Heart right ventricle (tissue), 16 donors: ENCODE measurements around the gene RALGAPA2. TPM values are rescaled to one million over a fixed set of nuclear protein-coding genes. Genes with fewer than 3 reads are reported as not detected.

ENCODE experiments used
- ATAC-seq, 8 donors: fragments of 200-7000 bp; cut with Tn5 transposase; one replicate each; pipeline ENCODE4 v1.9.1; 2020; ENCODE audit warnings: mild to moderate bottlenecking in 8 of 8, moderate library complexity in 8 of 8, moderate number of reproducible peaks in 1 of 8
- DNase-seq, 2 donors: peaks; one replicate each; pipeline ENCODE4 v3.0.0-alpha.2; 2020
- H3K27ac ChIP-seq, 10 donors: fragments of 200-600 bp; sonication (generic) in 2 of 10; one replicate each; pipeline versions ENCODE4 v1.5.0 to v1.8.0; 2020 to 2022; ENCODE audit warnings: mild to moderate bottlenecking in 3 of 10
- H3K27me3 ChIP-seq, 7 donors: fragments of 200-600 bp; one replicate each; pipeline ENCODE4 v1.8.0; 2021 to 2022; ENCODE audit warnings: mild to moderate bottlenecking in 2 of 7
- H3K36me3 ChIP-seq, 9 donors: fragments of 200-600 bp; sonication (generic) in 1 of 9; one replicate each; pipeline versions ENCODE4 v1.5.0 to v1.8.0; 2020 to 2022; ENCODE audit warnings: mild to moderate bottlenecking in 2 of 9
- H3K4me1 ChIP-seq, 9 donors: fragments of 200-600 bp; sonication (generic) in 1 of 9; one replicate each; pipeline versions ENCODE4 v1.5.0 to v1.8.0; 2020 to 2022; ENCODE audit warnings: mild to moderate bottlenecking in 4 of 9
- H3K4me3 ChIP-seq, 10 donors: fragments of 200-600 bp; sonication (generic) in 2 of 10; one replicate each; pipeline versions ENCODE4 v1.5.0 to v1.8.0; 2020 to 2022; ENCODE audit warnings: mild to moderate bottlenecking in 7 of 10, moderate library complexity in 2 of 10
- H3K9me3 ChIP-seq, 11 donors: fragments of 200-600 bp in 10 of 11; sonication (generic) in 2 of 11; one replicate each; pipeline versions ENCODE4 v1.5.0 to v1.8.0; 2013 to 2022; ENCODE audit warnings: mild to moderate bottlenecking in 2 of 11, control low read depth in 1 of 11, moderate library complexity in 1 of 11
- CTCF ChIP-seq, 9 donors: fragments of 200-600 bp; sonication (generic) in 2 of 9; IDR thresholded peaks; one replicate each; pipeline versions ENCODE4 v1.5.0 to v1.8.0; 2021 to 2022; ENCODE audit warnings: antibody characterized with exemption in 9 of 9, mild to moderate bottlenecking in 5 of 9, moderate library complexity in 1 of 9
- WGBS, 2 donors: extraction: QIAGEN DNeasy Blood & Tissue Kit; methylation state at CpG; one replicate each; pipeline ENCODE4 v1.1.7; 2013; ENCODE audit warnings: inconsistent platforms in 1 of 2; 5-methylcytosine and 5-hydroxymethylcytosine counted together
- intact Hi-C, 10 donors: fragments of 100-400 bp; cut with DNase I; formaldehyde crosslinking; loops; one replicate each; pipeline versions ENCODE4 v1.11.1 to v1.14.2; 2022
- polyA plus RNA-seq, 2 donors: library from polyadenylated mRNA; stranded (reverse); fragments of 200-250 nt; gene quantifications; one replicate each; pipeline ENCODE4 v1.2.3, GENCODE V29; 2013
- total RNA-seq, 10 donors: library from RNA; stranded (reverse); fragmentation: NEBNext Ultra II Directional in 3 of 10; extraction: Animal tissue kit (Norgen Biotek cat#: 25700) in 3 of 10; gene quantifications; one replicate each; pipeline versions ENCODE4 v1.2.1 to v1.2.4, GENCODE V29; 2021 to 2023
- donor health status: Arrhythmogenic right ventricular cardiomyopathy.
- donor health status: ischemic (EF 13 %, LVEDD 7.1; RV severe dilation, severe dysfunction).
- donor health status: healthy with polysubstance abuse.
- donor health status: DM: no; HTN: yes; CAD: no.
- donor health status: DM: no; HTN: no; CAD: no.
- donor health status: ischemic (EF 25% LVEDD 6.9; RV normal size, moderate dysfunction).
- donor health status: ischemic (EF 25% LVEDD 5.7; RV mildly dilated, moderate dysfunction).
- donor health status: healthy.
- donor health status: DM: yes; HTN: yes; CAD: no.
- donor health status: Ischemic cardiomyopathy.
- donor health status: ischemic (EF 35%, LVEDD 5.7; RV mildly dilated, moderate dysfunction).
- donor health status: nonischemic (EF 11% LVEDD 7.7; RV severe dilation, severe dysfunction).
- donor health status: DM: yes; HTN: yes; CAD: no.
- donor health status: PGD.
- donor health status: ischemic (EF 29% LVEDD 5.4; RV normal size, mild dysfunction).
- donor health status: nonischemic (EF 23%, LVEDD 6.1; RV moderate dilation, normal function).

RALGAPA2 gene
- total and polyA plus RNA-seq, 12 donors, result 4.1 to 26.8 (median 18.2) TPM

DNA sequence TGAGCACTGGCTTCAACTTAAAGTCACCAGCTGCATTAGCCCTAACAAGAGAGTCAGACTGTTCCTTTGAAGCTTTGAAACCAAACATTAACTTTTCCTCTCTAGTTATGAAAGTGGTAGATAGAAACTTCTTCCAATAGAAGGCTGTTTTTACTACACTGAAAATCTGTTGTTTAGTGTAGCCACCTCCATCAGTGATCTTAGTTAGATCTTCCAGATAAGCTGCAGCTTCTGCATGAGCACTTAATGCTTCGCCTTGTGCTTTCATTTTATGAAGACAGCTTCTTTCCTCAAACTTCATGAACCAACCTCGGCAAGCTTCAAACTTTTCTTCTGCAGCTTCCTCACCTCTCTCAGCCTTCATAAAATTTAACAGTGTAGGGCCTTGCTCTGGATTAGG lies 211.3 kb downstream of the RALGAPA2 start:
- DNase-seq (no peak), ATAC-seq (no peak)
- Histone ChIP-seq H3K27ac (no peak overlapping the region), H3K4me3 (no peak overlapping the region), H3K9me3 (no peaks in the 10 kb centered on the region), H3K36me3 (peaks cover 0 to 99% (median 38%) of the 10 kb centered on the region in 9 donors), H3K4me1 (no peaks in the 10 kb centered on the region), H3K27me3 (no peaks in the 10 kb centered on the region)
- TF ChIP-seq CTCF (IDR thresholded peaks at IDR 0.05), result no peak
- intact Hi-C loops, result loop anchor here in 1 of 10 donors (5.0 kb wide), 1 partner anchor 64 kb away; no protein-coding TSS in a partner anchor
- WGBS, 2 donors, result 92 to 97% methylated on average over 2 of the region's 2 CpGs

DNA sequence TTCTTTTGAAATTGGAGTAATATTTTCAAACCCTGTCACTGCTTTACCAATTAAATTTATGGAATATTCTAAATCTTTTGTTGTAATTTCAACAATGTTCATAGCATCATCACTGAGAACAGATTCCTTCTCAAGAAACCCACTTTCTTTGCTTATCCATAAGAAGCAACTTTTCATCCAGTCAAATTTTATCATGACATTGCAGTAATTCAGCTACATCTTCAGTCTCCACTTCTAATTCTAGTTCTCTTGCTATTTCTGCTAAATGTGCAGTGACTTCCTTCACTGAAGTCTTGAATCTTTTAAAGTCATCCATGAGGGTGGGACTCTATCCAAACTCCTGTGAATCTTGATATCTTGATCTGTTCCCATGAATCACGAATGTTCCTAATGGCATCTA lies 212.1 kb downstream of the RALGAPA2 start:
- no peaks in the 10 kb centered on the region for H3K9me3 ChIP-seq
- no peaks in the 10 kb centered on the region for H3K27me3 ChIP-seq
- H3K27ac ChIP-seq, result no peak overlapping the region
- no peak for ATAC-seq
- intact Hi-C loops, result loop anchor here in 1 of 10 donors (5.0 kb wide), 1 partner anchor 63 kb away; no protein-coding TSS in a partner anchor
- DNase-seq, result no peak
- peaks cover 0 to 100% (median 42%) of the 10 kb centered on the region in 9 donors for H3K36me3 ChIP-seq
- H3K4me3 ChIP-seq, result no peak overlapping the region
- no peak for TF ChIP-seq CTCF (IDR thresholded peaks at IDR 0.05)
- 77 to 83% methylated on average over 1 of the region's 1 CpG for WGBS, 2 donors
- H3K4me1 ChIP-seq, result no peaks in the 10 kb centered on the region

DNA sequence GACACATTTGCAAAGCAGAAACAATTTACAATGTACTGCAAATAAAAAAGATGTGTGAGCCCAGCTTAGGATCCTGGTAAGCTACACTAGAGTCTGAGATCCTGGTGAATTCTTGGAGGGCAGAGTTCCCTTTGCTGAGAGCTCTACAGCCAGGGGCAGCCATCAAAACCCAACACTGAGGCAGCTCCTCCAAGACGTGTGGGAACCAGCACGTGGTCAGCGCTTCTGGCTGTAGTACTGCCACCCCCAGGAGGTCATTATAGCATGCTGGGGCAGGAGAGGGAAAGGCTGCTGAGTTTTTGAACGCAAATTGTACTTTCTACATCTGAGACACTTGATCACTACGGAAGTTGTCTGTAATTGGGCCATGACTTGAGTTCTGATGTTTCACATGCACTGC lies 213.0 kb downstream of the RALGAPA2 start:
- Histone ChIP-seq H3K27me3 (no peaks in the 10 kb centered on the region), H3K36me3 (peaks cover 0 to 100% (median 44%) of the 10 kb centered on the region in 9 donors), H3K4me3 (no peak overlapping the region), H3K27ac (no peak overlapping the region), H3K4me1 (no peaks in the 10 kb centered on the region), H3K9me3 (no peaks in the 10 kb centered on the region)
- DNase-seq, result no peak
- intact Hi-C loops, result loop anchor here in 1 of 10 donors (10.0 kb wide), 1 partner anchor 55 kb away; no protein-coding TSS in a partner anchor
- WGBS, 2 donors, result 90 to 91% methylated on average over 5 of the region's 5 CpGs
- no peak for ATAC-seq
- TF ChIP-seq CTCF (IDR thresholded peaks at IDR 0.05), result no peak

GRCh38 chr20:20498076-20498861 lies 214.2 kb downstream of the RALGAPA2 start:
- Histone ChIP-seq H3K4me1 (no peaks in the 10 kb centered on the region), H3K27me3 (no peaks in the 10 kb centered on the region), H3K36me3 (peaks cover 0 to 100% (median 45%) of the 10 kb centered on the region in 9 donors), H3K27ac (no peak overlapping the region), H3K9me3 (no peaks in the 10 kb centered on the region), H3K4me3 (no peak overlapping the region)
- DNase-seq (no peak), ATAC-seq (no peak)
- intact Hi-C loops, result loop anchor here in 1 of 10 donors (10.0 kb wide), 1 partner anchor 57 kb away; no protein-coding TSS in a partner anchor
- no peak for TF ChIP-seq CTCF (IDR thresholded peaks at IDR 0.05)
- WGBS, 2 donors, result 70 to 73% methylated on average over 11 of the region's 11 CpGs
